ENCODE data around the gene CIAPIN1.

CIAPIN1 gene

DNA sequence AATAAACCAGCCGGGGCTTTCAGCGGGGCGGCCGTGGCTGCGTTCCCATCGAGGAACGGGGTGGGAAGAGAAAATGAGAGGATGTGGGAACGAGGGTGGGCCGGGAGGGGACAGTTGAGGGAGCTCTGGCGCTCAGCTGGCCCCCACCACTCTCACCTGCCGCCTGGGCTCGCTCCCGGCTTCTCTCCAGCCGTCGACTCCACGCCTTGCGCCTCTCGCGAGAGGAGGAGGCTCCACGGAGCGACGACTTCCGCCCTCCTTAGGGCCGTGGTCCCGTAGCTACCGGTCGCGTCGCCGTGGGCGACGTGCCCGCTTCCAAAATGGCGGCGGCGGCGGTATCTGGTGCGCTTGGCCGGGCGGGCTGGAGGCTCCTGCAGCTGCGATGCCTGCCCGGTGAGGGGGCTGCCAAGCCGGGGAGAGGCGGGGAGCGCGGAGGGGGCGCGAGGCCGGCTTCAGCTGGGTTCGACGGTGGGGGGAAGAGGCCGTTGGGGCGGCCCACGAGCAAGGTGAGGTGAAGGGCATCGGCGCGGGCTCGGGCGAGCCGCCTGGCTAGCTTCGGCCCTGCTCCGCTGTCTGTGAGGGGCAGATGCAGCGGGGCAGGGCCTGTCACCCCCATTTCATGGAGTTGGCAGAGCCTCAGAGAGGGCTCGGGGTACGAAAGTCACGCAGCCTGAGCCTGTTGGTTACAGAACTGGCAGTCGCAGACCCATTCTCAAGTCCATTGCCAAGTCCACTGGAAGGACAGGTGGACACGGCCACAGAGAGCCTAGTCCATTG is at the start of gene CIAPIN1, which contains the start of gene COQ9:
Gene CIAPIN1, minus strand, starts transcription at position 200 of the 777 bp plus-strand sequence. CDS start 6,457 bp downstream, outside the sequence.
Gene COQ9, plus strand, starts transcription at position 294 of the 777 bp plus-strand sequence. Its CDS starts 27 bp downstream, at position 321.
- DNase-seq (ENCODE audit: extremely low read depth, low read depth), result peak; percentile 81
- TF ChIP-seq, protein P1, sequence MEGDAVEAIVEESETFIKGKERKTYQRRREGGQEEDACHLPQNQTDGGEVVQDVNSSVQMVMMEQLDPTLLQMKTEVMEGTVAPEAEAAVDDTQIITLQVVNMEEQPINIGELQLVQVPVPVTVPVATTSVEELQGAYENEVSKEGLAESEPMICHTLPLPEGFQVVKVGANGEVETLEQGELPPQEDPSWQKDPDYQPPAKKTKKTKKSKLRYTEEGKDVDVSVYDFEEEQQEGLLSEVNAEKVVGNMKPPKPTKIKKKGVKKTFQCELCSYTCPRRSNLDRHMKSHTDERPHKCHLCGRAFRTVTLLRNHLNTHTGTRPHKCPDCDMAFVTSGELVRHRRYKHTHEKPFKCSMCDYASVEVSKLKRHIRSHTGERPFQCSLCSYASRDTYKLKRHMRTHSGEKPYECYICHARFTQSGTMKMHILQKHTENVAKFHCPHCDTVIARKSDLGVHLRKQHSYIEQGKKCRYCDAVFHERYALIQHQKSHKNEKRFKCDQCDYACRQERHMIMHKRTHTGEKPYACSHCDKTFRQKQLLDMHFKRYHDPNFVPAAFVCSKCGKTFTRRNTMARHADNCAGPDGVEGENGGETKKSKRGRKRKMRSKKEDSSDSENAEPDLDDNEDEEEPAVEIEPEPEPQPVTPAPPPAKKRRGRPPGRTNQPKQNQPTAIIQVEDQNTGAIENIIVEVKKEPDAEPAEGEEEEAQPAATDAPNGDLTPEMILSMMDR (IDR thresholded peaks at IDR 0.05; ENCODE audit: low read depth, low read length), result no peak

GRCh38 chr16:57493767-57494166 is 46.6 kb upstream of the CIAPIN1 start:
- no peak for DNase-seq (ENCODE audit: extremely low read depth, low read depth)
- TF ChIP-seq, protein P1 (IDR thresholded peaks at IDR 0.05; ENCODE audit: low read depth, low read length), result no peak

DNA sequence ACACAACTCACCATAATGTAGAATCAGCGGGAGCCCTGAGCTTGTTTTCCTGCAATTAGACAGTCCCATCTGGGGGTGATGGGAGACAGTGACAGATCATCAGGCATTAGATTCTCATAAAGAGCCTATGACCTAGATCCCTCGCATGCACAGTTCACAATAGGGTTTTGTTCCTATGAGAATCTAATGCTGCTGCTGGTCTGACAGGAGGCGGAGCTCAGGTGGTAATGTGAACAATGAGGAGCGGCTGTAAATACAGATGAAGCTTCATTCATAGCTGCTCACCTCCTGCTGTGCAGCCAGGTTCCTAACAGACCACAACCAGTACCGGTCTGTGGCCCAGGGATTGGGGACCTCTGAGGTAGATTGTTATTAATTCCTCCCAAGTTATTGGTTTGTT is 42.0 kb upstream of the CIAPIN1 start:
- no peak for DNase-seq (ENCODE audit: extremely low read depth, low read depth)
- TF ChIP-seq, protein P1 (IDR thresholded peaks at IDR 0.05; ENCODE audit: low read depth, low read length), result no peak

GRCh38 chr16:57486858-57487834 is 40.0 kb upstream of the CIAPIN1 start:
- no peak for DNase-seq (ENCODE audit: extremely low read depth, low read depth)
- TF ChIP-seq, protein P1 (IDR thresholded peaks at IDR 0.05; ENCODE audit: low read depth, low read length), result no peak

DNA sequence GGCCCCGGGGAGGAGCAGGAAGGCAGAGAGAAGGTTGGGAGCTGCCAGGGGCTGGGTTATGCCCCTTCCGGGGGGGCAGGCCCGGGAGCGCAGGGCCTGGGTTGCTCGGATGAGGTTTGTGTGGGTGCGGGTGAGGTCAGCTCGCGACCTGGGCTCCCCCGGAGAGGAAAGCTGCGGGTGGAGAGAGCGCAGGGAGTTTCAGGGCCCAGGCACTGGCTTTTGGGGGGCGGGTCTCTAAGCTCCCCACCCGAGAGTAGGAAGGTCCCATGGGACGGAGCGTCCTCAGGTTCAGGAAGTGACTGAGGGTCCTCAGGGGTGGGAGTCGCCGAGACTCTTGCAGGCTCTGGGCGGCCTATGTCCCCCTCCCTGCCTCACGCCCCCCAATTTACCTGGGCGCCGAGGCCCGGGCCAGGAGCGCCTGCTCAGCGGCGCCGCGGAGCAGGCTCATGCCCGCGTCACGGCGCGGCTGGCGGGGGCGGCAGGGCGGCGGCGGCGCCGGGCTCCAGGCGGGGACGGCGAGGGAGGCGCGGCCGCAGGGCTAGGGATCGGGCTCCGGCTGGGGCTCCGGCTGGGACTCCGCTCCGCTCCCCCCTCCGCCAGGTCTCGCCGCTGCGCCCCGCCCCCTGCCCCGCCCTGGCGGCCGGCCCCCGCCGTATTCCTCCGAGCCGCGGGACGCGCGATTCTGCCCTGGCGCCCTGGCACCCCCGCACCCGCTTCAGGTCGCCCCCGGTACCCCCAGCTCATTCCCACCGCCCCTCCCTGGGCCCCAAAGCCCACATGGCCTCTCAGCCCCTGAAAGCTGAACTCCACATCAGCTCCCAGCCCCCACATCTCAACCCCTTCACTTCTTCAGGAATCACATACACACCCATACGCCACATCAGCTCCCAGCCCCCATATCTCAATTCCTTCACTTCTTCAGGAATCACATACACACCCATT is 39.0 kb upstream of the CIAPIN1 start, which contains the start of gene DOK4:
Gene DOK4, minus strand, starts transcription at position 578 of the 942 bp plus-strand sequence. CDS start 6,986 bp downstream, outside the sequence.
- TF ChIP-seq, protein P1 (IDR thresholded peaks at IDR 0.05; ENCODE audit: low read depth, low read length), result no peak
- DNase-seq (ENCODE audit: extremely low read depth, low read depth), result peak; percentile 19

DNA sequence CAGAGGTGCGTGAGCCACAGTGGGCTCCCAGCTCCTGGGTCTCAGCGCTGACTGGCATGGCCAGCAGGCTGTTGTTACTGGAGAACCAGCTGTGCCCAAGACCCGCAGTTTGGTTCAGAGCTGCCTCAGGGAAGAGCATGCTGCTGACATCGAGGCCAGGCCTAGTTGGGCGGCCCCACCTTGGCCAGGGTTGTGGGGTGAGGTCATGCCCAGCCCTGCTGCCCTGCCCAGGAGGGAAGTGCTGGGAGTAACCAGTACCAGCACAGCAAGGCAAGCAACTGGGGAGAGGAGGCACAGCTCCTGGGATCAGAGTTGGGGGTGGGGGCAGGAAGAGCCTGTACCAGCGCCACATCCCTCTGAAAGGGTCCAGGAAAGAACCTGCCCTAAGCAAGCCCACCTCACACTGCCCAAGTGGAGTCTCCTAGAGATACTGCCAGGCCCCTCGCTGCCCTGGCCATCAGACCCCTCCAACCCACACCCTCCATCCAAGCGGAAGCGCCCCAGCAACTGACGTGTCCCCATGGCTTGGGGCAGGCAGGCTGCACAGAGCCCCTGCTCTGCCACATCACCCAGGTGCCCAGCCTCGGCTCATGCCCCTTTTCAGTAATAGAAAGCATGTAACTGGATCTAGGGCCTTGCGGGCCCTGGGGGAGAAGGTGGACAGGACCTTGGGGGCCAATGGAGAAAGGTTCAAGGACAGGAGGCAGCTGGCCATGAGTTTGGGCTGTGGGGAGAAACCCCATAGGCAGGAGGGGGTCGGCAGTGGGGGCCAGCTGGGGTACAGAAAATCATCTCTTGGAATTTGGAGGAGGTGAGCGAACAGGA is 38.1 kb upstream of the CIAPIN1 start:
- DNase-seq (ENCODE audit: extremely low read depth, low read depth), result no peak
- TF ChIP-seq, protein P1 (IDR thresholded peaks at IDR 0.05; ENCODE audit: low read depth, low read length), result no peak

Data from AG09319 (cell line).